ENCODE results near the gene HMGCL.
"Not testable (repeated sequence)": the region's sequence is repeated elsewhere in the genome, so short reads cannot be mapped to it uniquely, and the experiment has no call there.

HMGCL gene

DNA sequence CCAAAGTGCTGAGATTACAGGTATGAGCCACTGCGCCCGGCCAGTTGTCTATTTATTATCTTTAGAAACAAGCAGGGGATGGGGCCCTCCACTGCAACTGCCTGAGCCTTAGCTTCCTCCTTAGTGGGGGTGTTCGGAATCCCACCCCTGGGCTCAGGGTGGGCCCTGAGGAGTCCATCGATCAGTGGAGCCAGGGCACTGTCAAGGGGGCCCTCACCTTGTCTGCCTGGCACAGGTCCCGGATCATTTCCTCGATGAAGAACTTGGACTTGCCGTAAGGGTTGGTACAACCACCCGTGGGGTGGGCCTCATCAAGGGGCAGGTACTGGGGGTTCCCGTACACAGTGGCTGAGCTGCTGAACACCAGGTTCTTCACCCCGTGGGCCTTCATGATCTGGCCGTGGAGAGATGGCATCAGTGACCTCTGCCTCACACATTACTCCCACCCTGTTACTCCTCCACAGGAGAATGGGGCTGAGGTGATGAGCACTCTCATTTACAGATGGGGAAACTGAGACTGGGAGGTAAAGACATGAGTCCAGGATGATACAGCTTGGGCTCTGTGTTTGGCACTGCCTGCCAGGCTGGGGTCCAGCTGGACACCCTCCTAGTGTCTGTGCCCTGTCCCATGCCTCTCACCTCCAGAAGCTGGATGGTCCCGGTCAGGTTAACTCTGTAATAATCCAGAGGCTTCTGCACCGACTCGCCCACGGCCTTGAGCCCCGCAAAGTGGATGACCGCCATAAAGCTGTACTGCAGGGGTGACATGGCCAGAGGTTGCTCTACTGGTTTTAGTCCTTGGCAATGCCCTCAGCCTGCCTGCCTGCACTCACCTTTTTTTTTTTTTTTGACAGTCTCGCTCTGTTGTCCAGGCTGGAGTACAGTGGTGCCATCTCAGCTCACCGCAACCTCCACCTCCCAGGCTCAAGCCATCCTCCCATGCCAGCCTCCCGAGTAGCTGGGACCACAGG, 27.5 kb downstream of the HMGCL start:
- no peak for DNase-seq

DNA sequence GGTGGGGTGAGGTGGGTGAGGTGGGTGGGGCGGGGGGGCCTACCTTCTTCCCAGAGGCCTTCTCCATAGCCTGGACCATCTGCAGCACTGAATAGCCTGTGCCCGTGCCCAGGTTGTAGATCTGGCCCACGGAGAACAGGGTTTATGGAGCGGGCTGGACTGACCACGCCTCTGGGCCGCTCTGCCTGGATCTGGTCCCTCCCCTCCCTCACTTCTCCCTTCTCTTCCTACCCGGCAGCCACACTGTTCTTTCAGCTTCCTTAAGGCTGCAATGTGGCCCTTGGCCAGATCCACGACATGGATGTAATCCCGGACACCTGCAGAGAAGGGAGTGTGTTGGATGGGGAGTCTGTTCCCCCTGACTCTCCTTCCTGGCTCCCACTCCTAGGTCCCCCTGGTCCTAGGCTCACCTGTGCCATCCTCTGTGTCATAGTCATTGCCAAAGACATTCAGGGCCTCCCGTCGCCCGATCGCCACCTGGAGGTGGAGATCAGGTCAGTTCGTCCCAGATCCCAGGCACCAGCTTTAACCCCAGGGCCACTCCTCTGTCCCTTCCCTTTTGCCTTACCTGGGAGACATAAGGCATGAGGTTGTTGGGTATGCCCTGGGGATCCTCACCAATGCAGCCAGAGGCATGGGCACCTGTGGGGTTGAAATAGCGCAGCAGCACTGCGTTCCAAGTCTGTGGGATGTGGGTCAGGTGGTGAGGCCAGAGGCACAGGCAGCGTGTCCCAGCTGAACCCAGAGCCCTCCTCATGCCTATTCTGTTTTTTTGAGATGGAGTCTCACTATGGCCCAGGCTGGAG, 28.6 kb downstream of the HMGCL start:
- no peak for DNase-seq

DNA sequence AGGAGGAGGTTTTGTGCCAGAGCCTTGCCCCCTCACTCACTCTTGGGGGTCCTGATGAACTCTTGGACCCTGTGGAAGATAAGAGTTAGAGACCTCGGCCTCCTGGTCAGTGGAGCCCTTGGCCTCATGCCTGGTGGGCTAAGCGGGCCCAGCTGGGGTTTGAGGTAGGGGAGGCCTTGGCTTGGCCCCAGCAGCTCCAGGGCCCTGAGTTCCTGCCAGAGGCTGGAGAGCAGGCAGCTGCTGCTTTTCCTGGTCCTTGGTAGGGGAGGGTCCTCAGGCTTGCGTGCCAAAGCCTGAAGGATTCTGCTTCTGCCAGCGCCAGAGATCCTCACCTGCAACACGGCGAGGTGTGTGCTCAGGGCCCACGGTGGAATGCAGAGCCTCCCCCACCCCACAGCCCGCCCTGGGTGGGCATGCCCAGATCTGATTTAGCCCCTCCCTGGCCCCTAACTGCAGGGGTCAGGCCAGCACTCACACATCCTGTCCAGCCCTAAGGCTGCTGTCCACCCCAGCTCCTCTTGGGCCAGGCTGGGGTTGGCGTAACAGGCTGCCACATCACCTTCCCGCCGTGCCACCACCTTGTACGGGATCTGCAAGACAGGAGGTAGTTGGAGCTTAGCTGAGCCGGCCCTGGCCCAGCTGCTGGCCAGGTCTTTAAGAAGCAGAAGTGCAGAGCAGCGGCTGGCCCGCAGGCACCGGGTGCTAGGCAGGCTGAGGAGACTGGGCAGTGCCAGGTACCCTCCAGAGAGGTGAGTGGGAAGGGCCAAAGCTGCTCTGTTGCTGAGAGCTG, 29.4 kb downstream of the HMGCL start:
- DNase-seq, result no peak

DNA sequence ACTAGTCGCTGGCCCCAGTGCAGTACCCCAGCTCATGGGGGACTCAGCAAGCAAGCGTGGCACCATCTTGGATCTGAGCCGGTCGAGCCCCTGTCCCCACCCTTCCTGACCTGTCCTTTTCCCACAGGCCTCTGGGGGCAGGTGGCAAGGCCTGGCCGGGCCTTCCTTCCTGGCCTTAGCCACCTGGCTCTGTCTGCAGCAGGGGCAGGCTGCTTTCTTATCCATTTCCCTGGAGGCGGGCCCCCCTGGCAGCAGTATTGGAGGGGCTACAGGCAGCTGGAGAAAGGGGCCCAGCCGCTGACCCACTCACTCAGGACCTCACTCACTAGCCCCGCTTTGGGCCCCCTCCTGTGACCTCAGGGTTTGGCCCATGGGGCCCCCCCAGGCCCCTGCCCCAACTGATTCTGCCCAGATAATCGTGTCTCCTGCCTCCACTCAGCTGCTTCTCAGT, 30.5 kb downstream of the HMGCL start:
- not testable (repeated sequence) for DNase-seq

DNA sequence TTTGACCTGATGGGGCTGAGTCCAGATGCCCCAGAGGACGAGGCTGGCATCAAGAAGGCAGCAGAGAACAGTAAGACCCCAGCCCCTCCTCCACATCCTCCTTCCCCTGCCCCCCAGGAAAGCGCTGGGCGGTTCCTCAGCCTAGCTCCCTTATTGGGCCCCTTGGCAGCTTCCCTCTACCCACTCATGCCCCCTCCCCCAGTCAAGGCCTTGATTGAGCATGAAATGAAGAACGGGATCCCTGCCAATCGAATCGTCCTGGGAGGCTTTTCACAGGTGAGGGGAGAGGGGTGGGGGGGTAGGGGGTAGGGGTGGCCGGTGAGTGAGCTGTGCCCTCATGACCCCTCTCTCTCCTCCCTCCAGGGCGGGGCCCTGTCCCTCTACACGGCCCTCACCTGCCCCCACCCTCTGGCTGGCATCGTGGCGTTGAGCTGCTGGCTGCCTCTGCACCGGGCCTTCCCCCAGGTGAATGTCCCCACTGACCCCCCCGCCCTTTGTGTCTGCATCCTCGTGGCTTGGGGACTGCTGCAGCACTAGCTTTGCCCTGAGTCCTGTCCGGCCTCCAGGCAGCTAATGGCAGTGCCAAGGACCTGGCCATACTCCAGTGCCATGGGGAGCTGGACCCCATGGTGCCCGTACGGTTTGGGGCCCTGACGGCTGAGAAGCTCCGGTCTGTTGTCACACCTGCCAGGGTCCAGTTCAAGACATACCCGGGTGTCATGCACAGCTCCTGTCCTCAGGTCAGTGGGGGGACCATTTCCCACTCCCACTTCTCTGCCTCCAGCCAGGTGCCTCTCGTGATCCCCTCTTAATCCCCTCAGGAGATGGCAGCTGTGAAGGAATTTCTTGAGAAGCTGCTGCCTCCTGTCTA, 31.1 kb downstream of the HMGCL start:
- no peak for DNase-seq

DNA sequence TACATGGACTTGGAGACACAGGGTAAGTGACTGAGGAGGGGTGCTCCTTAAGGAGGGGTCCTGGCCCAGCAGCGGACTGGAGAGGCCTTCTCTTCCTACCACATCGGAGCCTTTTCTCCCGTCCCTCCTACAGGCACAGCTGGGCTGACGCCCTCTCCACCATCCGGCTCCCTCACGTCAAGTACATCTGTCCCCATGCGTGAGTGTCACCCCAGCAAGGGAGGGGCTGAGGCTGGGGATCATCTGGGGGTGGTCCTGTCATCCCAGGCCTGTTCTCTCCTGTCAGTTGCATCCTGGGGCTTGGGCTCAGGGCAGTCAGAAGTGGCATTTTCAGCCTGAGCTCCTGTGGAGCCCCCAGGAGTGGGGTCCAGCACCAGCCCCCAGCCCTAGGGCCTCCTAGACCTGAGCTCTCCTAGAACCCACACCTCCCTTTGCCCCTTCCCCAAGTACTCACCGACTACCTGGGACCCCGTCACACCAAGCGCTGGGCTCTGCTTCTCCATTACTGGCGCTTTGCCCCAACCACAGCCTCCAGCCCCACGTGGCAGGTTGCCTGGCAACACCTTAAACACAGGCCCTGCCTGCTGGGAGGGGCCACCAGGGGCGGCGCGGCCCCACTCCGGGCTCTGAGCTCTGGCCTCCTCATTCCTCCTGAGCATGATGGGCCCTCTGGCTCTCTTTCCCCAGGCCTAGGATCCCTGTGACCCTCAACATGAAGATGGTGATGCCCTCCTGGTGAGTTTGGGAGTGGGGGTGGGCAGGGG, 32.0 kb downstream of the HMGCL start:
- DNase-seq, result no peak

DNA sequence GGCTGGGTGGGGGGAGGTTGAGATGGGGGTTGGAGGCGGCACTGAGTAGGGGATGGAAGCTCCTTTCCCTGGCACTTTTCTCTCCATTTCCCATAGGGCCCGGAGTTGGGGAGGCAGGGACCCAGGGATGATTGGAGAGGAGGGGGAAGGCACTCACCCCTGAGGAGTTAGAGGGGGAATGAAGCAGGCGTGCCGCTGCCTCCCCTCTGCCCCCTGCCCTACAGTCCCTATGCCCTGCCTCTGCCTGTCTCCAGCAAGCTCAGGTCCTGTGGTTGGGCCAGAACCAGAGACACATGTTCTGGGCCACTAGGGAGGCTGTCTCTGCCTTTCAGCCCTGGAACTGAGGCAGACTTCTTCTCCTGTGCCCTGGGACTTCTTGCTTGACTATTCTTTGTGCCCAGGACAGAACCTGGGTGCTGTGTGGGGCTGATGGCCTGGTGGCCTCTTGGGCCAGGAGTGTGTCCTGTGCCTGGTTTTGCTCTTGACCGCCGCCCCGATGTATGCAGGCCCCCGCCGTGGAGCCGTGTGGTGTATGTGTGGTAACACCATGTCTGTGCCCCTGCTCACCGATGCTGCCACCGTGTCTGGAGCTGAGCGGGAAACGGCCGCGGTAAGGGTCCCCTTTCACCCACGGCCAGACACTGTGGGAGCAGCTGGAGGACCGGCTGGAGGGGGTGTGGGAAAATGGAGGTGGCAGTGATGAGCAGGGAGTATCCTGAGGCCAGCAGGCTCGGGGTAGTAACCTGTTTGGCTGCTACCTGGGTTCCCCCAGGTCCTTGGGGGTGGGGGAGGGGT, 32.9 kb downstream of the HMGCL start:
- DNase-seq, result no peak

DNA sequence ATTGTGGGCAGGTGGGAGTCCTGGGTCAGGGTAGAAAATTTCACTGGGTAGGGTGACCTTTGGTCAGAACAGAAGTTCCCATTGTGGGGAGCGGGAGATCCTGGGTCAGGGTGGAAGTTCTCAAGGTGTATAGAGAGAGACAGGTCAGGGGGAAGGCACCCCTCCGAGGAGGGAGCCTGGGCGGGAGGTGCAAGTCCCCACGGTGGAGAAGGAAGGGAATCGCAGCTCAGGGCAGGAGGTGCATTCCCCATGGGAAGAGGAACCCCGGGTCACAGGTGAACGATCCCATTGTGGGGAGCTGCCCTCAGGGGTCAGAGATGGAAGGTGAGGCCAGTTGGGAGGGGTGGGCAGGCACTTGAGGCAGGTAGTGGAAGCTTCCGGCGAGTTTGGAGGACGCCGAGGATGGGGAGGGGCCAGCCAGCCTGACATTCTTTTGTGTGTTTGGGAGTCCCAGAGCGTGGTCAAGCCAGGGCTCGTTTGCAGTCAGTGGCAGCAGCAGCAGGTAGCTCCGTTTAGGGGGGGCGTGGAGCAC, 33.6 kb downstream of the HMGCL start:
- peak; percentile 23 for DNase-seq

DNA sequence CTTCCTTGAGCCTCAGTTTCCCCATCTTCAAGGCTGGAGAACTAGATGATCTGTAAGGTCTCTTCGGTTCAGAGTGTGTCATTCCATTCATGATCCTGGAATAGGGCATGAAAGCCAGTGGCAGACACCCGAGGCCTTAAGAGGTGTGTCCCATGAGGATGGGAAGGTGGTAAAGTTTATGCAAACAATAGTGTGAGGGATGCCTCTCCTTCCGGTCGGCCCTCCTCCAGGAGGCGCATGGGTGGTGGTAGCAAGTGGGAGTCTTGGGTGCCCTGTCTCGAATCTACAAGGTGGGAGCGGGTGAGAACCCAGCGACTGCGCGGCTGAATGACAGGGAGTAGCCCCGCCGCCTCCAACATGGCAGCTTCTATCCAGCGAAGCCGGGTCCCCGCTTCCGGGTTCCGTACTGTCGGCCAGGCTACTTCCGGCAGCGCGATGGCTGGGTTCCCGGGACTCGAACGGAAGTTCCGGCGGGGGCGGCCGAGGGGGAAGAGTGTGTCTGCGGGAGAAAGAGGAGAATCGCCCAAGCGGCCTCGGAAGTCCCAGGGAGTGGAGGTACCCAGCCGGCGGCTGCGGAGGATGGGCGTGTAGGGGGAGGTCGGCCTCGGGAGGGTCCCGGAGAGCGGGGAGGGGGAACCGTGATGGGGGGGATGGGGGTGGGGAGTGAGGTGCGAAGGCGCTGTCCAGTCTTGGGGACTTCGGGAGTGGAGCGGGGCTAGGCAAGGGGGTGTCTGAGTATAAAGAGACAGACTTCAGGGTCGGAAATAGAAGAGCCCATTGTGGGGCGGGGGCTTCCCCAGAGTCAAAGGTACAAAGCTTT, 34.3 kb downstream of the HMGCL start, which contains the start of gene LYPLA2:
TSS of gene LYPLA2 (plus strand) at position 450 of the 820 bp plus-strand sequence. CDS start 1,538 bp downstream, outside the sequence.
- DNase-seq, result peak; percentile 88

DNA sequence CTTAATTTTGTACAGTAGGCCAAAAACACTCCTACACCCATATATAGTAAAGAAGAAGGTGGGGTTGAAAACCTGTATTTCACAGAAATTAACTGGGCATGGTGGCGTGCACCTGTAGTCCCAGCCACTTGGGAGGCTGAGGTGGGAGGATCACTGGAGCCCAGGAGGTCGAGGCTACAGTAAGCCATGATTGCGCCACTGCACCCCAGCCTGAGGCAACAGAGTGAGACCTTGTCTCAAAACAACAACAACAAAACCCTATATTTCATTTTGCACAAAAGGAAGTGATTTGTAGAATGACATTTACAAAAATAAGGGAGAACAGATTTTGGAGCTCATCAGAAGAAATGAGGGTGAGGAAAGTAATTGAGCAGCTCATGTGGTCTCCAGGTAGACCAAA, 36.5 kb downstream of the HMGCL start:
- DNase-seq, result no peak

DNA sequence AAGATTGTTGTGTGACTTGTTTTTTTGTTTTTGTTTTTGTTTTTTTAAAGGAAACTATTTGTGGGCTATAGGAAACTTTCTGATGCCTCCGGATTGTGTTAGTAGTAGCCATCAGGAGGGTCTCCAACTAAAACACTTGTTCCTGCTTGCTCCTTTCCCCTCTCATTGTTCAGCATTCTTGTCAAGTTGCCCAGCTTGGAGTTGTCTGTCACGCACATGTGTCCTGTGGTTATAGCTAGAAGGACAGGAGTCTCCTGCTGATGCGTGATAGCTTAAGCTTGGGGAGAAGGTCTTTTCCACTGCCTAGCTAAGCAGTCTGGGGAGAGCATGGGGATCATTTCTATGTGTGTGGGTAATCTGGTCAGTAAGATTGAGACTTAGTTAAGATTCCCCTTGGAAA, 37.5 kb downstream of the HMGCL start:
- no peak for DNase-seq

DNA sequence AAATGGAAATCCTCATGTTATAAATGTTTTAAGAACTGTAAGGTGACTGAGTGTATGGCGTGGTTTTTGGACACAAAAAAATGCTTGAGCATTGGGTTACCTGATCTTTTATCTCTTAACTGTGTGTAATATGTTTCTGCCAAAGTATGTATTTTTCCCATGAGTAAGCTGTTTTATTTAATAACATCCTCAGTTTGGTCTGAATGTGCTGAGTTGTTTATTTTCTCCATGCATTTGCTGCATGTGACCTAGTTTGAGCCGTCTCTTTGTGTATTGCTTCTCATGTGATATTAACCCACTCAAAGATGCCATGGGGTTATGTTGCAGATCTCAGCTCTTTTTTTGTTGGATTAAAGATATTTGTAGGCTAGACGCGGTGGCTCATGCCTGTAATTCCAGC, 40.4 kb downstream of the HMGCL start:
- no peak for DNase-seq

DNA sequence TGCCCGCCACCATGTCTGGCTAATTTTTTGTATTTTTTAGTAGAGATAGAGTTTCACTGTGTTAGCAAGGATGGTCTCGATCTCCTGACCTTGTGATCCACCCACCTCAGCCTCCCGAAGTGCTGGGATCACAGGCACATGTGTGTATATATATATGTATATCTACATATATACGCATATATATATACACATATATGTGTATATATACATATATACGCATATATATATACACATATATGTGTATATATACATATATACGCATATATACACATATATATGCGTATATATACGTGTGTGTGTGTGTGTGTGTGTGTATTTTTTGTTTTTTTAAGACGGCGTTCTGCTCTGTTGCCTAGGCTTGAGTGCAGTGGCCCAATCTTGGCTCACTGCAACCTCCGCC, 42.1 kb downstream of the HMGCL start:
- not testable (repeated sequence) for DNase-seq

DNA sequence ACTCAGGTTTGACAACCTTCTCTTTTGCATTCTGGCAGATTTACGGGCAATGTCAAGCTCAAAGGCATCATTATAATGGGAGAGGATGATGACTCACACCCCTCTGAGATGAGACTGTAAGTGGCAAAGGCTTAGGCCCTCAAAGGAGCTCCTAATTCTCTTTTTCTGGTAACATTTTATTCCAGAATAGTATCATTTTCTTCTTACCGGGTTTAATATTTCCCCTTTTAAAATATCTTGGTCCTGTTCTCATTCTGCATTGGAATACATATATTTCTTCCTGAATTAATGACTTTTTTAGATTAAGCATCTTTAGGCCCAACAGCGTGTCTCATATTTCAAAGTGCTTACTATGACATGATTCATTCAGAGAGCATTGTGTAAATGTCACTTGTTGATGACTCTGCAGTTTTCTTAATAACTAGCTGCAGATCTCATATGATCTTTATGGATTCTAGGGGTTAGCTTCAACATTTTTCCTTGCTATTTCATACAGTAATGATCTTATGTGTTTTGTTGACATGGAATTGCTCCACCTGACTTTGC, 45.3 kb downstream of the HMGCL start:
- DNase-seq, result no peak

DNA sequence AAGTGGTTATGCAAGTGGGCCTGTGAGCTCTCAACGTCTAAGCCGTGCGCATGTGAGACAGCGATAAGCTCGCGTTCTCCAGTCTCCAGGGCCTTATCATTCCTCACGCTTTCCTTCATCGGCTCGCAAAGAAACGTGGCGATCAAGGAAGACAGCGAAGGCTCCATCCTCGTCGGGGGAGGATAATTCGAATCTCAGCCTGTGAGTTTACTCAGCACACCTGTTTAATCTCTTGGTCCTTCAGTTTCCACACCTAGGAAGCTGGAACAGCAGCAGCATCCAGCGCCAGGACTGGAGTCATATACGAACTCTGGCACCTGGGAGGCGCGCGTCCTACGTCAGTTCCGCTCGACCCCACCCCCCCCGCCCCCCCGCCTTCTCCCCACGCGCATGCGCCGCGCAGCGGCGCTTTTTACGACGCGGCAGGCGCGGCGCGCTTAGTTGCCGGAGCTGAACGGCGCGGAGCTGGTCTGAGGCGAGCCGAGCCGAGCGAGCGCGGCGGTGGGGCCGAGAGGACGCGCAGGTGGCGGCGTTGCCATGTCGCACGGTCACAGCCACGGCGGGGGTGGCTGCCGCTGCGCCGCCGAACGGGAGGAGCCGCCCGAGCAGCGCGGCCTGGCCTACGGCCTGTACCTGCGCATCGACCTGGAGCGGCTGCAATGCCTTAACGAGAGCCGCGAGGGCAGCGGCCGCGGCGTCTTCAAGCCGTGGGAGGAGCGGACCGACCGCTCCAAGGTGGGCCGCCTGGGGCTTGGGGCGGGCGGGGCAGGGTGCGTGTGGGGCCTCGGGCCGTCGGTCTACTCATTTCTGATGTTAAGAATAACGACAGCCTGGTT, 47.0 kb downstream of the HMGCL start, which contains the start of gene PITHD1:
TSS of gene PITHD1 (plus strand) at position 440 of the 836 bp plus-strand sequence. CDS start at position 538, 98 bp downstream.
- DNase-seq, result peak; percentile 87

DNA sequence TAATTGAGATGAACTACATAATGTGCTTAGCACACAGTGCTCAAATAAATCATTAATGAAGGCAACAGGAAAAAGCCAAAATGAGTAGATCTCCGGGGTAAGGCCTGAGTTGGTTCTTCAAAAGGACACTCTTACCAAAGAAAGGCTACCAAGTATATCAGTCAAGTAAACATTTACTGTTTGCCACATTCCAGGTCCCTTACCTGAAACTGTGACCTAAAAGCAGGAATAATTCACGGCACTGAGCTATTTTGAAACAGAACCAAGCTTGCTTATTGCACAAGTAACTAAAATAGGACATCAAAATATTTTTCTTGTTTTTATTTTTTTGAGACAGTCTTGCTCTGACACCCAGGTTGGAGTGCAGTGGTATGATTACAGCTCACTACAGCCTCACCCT, 49.0 kb downstream of the HMGCL start:
- no peak for DNase-seq

DNA sequence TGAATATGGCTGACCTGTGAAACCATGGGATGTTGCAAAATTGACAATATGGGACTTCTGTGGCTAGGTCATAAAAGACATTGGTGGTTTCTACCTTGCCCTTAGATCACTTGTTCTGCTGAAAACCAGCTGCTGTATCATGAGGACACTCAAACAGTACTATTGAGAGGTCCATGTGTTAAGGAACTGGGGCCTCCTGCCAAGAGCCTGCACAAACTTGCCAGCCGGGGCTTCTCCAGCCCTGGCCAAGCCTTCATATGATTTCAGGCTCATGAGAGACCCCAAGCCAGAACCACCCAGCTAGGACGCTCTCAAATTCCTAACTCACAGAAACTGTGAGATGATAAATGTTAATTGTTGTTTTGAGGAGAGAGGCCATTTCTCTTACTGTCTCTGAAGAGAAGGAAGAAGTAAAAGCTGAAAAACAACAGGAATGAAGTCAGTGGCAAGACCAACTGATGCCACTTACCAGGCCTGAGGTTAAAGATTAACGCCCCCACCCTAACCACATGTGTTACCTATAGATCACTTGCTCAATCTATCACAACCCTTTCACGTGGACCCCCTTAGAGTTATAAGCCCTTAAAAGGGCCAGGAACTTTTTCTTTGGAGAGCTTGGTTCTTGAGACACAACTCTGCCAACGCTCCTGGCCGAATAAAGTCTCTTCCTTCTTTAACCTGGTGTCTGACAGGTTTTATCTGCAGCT, 50.9 kb downstream of the HMGCL start:
- no peak for DNase-seq
